Measurements from ENCODE around the gene ULK3. TPM values are rescaled to one million over a fixed set of nuclear protein-coding genes. Genes with fewer than 3 reads are reported as not detected.
"Not testable (repeated sequence)": the region's sequence is repeated elsewhere in the genome, so short reads cannot be mapped to it uniquely, and the experiment has no call there.

The ULK3 gene, protein sequence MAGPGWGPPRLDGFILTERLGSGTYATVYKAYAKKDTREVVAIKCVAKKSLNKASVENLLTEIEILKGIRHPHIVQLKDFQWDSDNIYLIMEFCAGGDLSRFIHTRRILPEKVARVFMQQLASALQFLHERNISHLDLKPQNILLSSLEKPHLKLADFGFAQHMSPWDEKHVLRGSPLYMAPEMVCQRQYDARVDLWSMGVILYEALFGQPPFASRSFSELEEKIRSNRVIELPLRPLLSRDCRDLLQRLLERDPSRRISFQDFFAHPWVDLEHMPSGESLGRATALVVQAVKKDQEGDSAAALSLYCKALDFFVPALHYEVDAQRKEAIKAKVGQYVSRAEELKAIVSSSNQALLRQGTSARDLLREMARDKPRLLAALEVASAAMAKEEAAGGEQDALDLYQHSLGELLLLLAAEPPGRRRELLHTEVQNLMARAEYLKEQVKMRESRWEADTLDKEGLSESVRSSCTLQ
- 10 to 100 TPM; 59.9 to 60.4 TPM for total RNA-seq

DNA sequence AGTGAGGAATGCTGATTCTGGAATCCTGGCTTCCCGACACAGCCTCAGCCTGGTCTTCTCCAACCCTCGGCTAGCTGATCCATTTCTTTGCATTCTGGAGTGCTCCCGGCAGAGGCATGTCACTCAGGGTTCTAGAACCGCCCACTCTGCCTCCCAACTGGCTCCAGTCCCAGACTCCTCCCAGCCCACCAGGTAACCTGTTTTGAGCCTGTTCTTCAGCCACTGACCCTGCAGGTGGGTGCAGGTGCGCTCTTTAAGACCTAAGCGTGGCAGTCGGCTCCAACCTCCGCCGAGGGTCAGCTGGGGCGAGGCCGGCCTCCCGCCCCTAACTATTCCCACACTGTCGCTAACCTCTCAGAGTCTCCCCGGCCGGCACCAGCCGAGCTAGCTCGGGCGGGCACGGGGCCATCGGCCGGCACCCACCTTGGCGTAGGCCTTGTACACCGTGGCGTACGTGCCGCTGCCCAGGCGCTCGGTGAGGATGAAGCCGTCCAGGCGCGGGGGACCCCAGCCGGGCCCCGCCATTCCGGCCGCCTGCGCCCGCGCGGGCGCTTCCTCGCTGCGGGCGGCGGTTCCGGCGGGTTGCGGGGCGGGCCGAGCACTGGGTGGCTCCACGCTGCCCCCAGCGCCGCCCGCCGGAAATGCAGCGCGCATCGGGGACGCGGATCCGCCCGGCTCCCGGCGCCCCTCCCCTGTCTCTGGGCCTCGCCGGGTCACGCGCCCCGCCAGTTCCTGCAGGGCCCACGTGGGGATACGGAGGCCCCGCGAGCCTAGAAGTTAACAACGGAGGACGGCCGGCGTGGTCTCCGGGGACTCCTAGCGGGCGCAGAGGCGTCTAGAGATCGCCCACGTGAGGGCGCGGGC lies at the start of gene ULK3:
Gene ULK3, minus strand, starts transcription at position 576 of the 864 bp plus-strand sequence. Its CDS starts 51 bp downstream, at position 525.
- Mint-ChIP-seq H3K4me1 (peaks cover 44% of the 10 kb centered on the region), H3K9me3 (no peaks in the 10 kb centered on the region), H3K27me3 (no peaks in the 10 kb centered on the region), H3K36me3 (peaks cover 13% of the 10 kb centered on the region), H3K27ac (peak within 1 kb of the TSS; percentile 99), H3K4me3 (peak within 1 kb of the TSS; percentile 92)
- POLR2A ChIA-PET: interaction anchor here (0.8 to 1.4 kb wide), 5 partner anchors 27 to 65 kb away, joined by 4 to 6 read pairs (median 4); partner anchors contain the start of gene CSK
- DNase-seq (peak; percentile 98), ATAC-seq (ENCODE audit: low read depth) (peak; percentile 83)

DNA sequence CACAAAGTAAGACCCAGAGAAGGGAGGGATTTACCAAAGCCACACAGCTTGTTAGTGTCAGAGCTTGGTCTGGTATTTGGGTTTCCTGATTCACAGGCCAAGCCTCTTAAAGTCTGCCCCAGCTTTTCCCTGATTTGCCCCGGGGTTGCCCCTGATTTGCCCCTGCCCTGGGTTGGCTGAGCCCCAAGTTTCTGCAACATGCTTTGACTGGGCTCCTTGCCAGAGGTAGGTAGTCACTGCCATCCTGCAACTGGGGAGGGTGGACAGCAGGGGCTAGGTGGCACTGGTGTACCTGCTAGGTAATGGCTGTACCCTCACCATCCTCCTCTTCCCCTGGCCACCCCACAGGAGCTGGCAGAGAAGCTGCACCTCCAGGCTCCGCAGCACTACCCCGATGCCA lies 49.4 kb upstream of the ULK3 start:
- peak overlapping the region; percentile 97 for H3K27ac Mint-ChIP-seq
- peaks cover 32% of the 10 kb centered on the region for H3K4me1 Mint-ChIP-seq
- ATAC-seq (ENCODE audit: low read depth): no peak
- no peak for DNase-seq
- H3K36me3 Mint-ChIP-seq: peaks cover 28% of the 10 kb centered on the region
- no peaks in the 10 kb centered on the region for H3K9me3 Mint-ChIP-seq
- H3K4me3 Mint-ChIP-seq: no peak overlapping the region
- H3K27me3 Mint-ChIP-seq: no peaks in the 10 kb centered on the region
- POLR2A ChIA-PET: interaction anchor here (1.3 to 4.2 kb wide), 2 partner anchors 14 to 22 kb away, joined by 3 to 23 read pairs; partner anchors contain the start of gene FAM219B

DNA sequence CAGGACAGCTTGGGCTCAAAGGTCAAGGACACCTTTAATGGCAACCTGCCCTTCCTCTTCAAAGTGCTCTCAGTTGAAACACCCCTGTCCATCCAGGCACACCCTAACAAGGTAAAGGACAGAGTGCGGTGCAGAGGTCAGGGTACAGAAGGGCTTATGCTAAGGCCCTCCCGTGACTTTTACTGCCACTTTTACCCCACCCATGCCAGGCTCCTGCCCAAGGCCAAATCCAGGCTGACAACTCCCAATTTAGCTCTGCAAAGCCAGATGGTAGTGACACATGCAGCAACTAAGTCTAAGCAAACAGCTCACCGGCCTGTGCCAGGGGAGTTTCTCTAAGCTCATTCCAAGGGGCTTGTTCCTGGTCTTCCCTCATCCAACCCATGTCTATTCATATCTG lies 48.5 kb upstream of the ULK3 start:
- peak overlapping the region; percentile 35 for H3K4me3 Mint-ChIP-seq
- DNase-seq: no peak
- peaks cover 23% of the 10 kb centered on the region for H3K36me3 Mint-ChIP-seq
- no peaks in the 10 kb centered on the region for H3K9me3 Mint-ChIP-seq
- no peak for ATAC-seq (ENCODE audit: low read depth)
- POLR2A ChIA-PET: interaction anchor here (1.3 to 4.2 kb wide), 2 partner anchors 15 to 21 kb away, joined by 3 to 23 read pairs; partner anchors contain the start of gene FAM219B
- H3K27ac Mint-ChIP-seq: no peak overlapping the region
- H3K27me3 Mint-ChIP-seq: no peaks in the 10 kb centered on the region
- H3K4me1 Mint-ChIP-seq: peaks cover 31% of the 10 kb centered on the region

DNA sequence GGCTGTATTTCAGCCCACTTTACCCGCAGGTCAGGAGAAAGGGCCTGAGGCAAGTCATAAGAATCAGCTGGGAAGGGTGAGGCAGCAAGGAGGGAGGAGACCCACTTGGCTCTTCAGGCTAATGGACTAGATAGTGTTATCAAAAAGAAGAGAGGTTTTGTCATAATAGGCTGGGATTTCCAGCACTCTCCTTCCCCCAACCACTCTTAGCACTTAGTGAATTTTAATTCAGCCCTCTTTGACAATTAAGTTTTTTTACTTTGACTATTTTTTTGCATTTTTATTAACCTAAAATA lies 47.7 kb upstream of the ULK3 start:
- H3K4me1 Mint-ChIP-seq: peaks cover 31% of the 10 kb centered on the region
- H3K27ac Mint-ChIP-seq: peak overlapping the region; percentile 80
- DNase-seq (no peak), ATAC-seq (ENCODE audit: low read depth) (no peak)
- H3K36me3 Mint-ChIP-seq: peaks cover 22% of the 10 kb centered on the region
- H3K4me3 Mint-ChIP-seq: peak overlapping the region; percentile 87
- no peaks in the 10 kb centered on the region for H3K27me3 Mint-ChIP-seq
- no peaks in the 10 kb centered on the region for H3K9me3 Mint-ChIP-seq
- POLR2A ChIA-PET: interaction anchor here (1.4 to 2.3 kb wide), 4 partner anchors 10 to 46 kb away, joined by 4 to 18 read pairs (median 9); partner anchors contain the start of genes FAM219B and SCAMP2

DNA sequence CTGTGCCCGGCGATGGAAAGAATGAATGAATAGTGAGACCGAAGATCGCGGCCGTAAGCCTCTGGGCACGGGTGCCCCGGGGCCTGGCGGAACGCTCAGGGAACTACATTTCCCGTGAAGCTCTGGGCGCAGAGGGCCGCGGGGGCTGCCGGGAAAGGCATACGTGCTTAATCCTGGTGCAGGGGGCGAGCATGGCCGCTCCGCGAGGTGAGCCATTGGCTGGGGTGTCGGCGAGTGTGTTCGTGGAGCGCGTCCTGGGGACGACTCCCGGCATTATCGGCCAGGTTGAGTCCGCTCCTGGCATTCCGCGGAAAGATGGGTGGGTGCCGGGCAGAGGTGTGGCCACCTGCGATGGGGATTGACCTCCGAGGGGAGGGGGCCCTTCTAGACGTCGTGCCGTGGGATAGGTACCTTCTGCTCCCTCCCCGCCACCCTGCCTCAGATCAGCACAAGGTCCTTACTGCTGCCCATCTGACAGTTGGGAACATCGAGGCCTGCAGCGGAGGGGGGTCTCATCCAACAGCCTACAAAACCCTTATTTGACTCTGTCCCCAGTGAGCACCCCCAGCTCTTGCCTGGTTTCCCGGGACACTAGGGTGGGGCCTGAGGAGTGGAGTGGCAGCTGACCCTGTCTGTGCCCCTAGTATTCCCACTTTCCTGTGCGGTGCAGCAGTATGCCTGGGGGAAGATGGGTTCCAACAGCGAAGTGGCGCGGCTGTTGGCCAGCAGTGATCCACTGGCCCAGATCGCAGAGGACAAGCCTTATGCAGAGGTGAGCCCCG lies 47.1 kb upstream of the ULK3 start, which contains the start of gene MPI:
Gene MPI, plus strand, starts transcription at position 160 of the 782 bp plus-strand sequence. Its CDS starts 32 bp downstream, at position 192.
- Mint-ChIP-seq H3K9me3 (no peaks in the 10 kb centered on the region), H3K4me1 (peaks cover 31% of the 10 kb centered on the region), H3K27me3 (no peaks in the 10 kb centered on the region), H3K27ac (peak within 1 kb of the TSS; percentile 80), H3K4me3 (peak within 1 kb of the TSS; percentile 87), H3K36me3 (peaks cover 21% of the 10 kb centered on the region)
- peak; percentile 85 for DNase-seq
- POLR2A ChIA-PET: interaction anchor here (0.6 to 2.3 kb wide), 9 partner anchors 9 to 290 kb away, joined by 3 to 18 read pairs (median 4); partner anchors contain the start of genes FAM219B and SCAMP2
- ATAC-seq (ENCODE audit: low read depth): peak; percentile 93

DNA sequence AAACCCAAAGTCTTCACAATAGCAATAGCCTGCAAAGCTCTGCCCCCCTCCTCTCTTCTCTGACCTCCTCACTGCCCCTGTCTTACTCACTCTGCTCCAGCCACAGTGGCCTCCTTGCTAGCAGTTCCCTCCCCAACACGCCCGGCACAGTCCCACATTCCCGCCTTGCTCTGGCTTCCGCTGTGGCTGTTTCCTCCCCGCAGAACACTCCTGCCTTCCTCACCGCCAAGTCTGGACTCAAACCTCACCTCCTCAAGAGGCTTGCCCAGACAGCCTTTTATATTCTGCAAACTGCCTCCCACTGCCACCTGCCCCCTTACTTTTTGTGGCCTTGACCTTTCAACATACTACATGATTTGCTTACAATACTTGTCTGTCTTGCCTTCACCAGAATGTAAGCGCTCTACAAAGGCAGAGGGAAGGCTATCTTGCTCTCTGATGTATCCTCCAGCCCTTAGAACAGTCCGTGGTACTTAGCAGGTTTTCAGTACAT lies 46.5 kb upstream of the ULK3 start:
- POLR2A ChIA-PET: interaction anchor here (0.6 to 2.3 kb wide), 9 partner anchors 8 to 291 kb away, joined by 3 to 18 read pairs (median 4); partner anchors contain the start of genes FAM219B and SCAMP2
- Mint-ChIP-seq H3K4me1 (peaks cover 33% of the 10 kb centered on the region), H3K36me3 (peaks cover 20% of the 10 kb centered on the region), H3K27ac (peak overlapping the region; percentile 80), H3K27me3 (no peaks in the 10 kb centered on the region), H3K4me3 (peak overlapping the region; percentile 87), H3K9me3 (no peaks in the 10 kb centered on the region)
- ATAC-seq (ENCODE audit: low read depth) (peak; percentile 7), DNase-seq (no peak)

DNA sequence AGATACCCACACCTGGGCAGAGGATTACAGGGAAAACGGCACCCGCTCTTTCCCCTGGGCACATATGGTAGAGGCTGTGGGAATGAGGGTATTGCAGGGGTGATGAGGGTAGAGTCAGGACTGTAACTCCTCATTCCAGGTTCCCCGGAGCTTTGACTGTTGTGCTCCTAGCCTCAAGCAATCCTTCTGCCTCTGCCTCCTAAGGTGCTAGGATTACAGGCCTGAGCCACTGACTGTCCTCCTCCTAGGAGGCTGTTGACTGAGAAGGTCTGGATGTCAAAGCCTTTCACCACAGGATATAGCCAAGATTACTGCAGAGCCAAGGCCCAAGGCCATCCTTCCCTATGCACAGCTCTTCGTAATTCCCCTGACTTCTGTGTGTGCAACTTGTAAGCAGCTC lies 45.8 kb upstream of the ULK3 start:
- Mint-ChIP-seq H3K4me3 (peak overlapping the region; percentile 87), H3K27ac (no peak overlapping the region), H3K36me3 (peaks cover 18% of the 10 kb centered on the region), H3K27me3 (no peaks in the 10 kb centered on the region), H3K4me1 (peaks cover 36% of the 10 kb centered on the region), H3K9me3 (no peaks in the 10 kb centered on the region)
- DNase-seq (no peak), ATAC-seq (ENCODE audit: low read depth) (no peak)
- POLR2A ChIA-PET: interaction anchor here (1.5 to 2.3 kb wide), 2 partner anchors 12 to 19 kb away, joined by 7 to 18 read pairs; no protein-coding TSS in a partner anchor

DNA sequence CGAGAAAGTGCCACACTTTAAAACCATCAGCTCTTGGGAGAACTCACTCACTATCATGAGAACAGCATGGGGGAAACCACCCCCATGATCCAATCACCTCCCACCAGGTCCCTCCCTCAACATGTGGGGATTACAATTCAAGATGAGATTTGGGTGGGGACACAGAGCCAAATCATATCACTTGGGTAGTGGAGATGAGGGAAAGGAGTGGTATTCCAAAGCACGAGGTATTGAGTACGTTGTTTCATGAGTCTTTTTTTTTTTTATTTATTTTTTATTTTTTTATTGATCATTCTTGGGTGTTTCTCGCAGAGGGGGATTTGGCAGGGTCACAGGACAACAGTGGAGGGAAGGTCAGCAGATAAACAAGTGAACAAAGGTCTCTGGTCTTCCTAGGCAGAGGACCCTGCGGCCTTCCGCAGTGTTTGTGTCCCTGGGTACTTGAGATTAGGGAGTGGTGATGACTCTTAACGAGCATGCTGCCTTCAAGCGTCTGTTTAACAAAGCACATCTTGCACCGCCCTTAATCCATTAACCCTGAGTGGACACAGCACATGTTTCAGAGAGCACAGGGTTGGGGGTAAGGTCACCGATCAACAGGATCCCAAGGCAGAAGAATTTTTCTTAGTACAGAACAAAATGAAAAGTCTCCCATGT lies 44.7 kb upstream of the ULK3 start:
- POLR2A ChIA-PET; H3K4me3 Mint-ChIP-seq; H3K9me3 Mint-ChIP-seq; H3K27me3 Mint-ChIP-seq; DNase-seq; H3K36me3 Mint-ChIP-seq; ATAC-seq (ENCODE audit: low read depth); H3K27ac Mint-ChIP-seq: not testable (repeated sequence)
- H3K4me1 Mint-ChIP-seq: peaks cover 28% of the 10 kb centered on the region

DNA sequence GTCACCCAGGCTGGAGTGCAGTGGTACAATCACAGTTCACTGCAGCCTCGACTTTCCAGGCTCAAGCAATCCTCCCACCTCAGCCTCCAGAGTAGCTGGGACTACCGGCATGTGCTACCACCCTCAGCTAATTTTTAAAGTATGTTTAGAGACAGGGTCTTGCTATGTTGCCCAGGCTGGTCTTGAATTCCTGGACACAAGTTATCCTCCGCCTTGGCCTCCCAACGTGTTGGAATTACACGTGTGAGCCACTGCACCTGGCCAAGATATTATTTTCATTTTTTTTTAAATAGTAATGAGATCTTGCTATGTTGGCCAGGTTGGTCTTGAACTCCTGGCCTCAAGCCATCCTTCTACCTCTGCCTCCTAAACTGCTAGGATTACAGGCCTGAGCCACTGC lies 42.5 kb upstream of the ULK3 start:
- peaks cover 4% of the 10 kb centered on the region for H3K9me3 Mint-ChIP-seq
- POLR2A ChIA-PET: no interaction called here
- H3K27me3 Mint-ChIP-seq: peaks cover 3% of the 10 kb centered on the region
- no peak for DNase-seq
- no peaks in the 10 kb centered on the region for H3K36me3 Mint-ChIP-seq
- H3K27ac Mint-ChIP-seq: no peak overlapping the region
- H3K4me1 Mint-ChIP-seq: peaks cover 20% of the 10 kb centered on the region
- ATAC-seq (ENCODE audit: low read depth): no peak
- H3K4me3 Mint-ChIP-seq: no peak overlapping the region

DNA sequence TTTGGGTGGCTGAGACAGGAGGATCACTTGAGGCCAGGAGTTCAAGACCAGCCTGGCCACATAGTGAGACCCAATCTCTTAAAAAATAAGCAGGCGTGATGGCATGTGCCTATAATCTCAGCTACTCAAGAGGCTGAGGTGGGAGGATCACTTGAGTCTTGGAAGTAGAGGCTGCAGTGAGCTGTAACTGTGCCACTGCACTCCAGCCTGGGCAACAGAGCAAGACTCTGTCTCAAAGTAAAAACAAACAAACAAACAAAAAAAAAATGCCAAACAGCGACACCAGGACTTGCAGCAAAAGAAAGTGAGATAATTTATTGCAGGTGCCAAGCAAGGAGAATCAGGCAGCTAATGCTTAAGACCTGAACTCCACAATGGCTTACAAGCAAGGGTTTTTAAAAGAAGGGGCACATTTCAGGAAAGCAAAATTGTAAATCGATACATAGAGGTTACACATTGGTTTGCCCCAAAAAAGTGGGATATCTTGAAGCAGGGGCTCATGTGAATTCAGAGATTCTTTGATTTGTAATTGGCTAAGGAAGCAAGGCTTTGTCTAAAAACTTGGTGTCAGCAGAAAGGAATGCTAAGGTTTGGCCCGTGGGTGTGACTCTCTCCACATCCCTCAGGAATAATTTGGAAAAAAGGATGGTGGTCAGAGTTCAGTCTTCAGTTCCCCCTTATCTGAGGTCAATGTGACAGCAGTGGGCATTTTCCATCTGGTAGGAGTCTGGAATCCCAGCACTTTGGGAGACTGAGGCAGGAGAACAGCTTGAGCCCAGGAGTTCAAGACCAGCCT lies 41.7 kb upstream of the ULK3 start:
- POLR2A ChIA-PET: interaction anchor here (1.1 to 2.0 kb wide), 3 partner anchors 9 to 17 kb away, joined by 3 to 8 read pairs (median 3); partner anchors contain the start of gene SCAMP2
- peaks cover 18% of the 10 kb centered on the region for H3K4me1 Mint-ChIP-seq
- no peak for DNase-seq
- H3K4me3 Mint-ChIP-seq: no peak overlapping the region
- H3K9me3 Mint-ChIP-seq: peaks cover 4% of the 10 kb centered on the region
- H3K27ac Mint-ChIP-seq: no peak overlapping the region
- peaks cover 3% of the 10 kb centered on the region for H3K27me3 Mint-ChIP-seq
- no peak for ATAC-seq (ENCODE audit: low read depth)
- H3K36me3 Mint-ChIP-seq: no peaks in the 10 kb centered on the region

DNA sequence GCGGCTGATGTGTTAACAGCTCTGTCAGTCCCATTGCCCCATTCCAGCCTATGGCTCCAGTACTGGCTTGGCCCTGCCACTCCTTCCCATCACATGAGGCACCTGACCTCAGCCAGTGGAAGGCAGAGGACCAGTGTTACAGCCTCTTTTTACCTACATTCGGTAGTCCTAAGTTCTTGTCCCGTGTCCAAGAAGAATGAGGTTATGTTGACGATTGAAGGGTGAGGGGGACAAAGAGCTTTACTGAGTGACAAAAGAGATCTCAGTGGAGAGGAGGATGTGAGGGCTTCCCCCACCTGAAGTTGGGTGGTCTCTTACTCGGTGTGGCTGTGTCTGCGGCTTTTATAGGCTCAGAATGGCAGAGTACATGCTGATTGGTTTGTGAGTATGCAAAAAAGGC lies 39.6 kb upstream of the ULK3 start:
- DNase-seq (no peak), ATAC-seq (ENCODE audit: low read depth) (no peak)
- Mint-ChIP-seq H3K27me3 (peaks cover 3% of the 10 kb centered on the region), H3K4me3 (no peak overlapping the region), H3K27ac (no peak overlapping the region), H3K36me3 (no peaks in the 10 kb centered on the region), H3K4me1 (peaks cover 9% of the 10 kb centered on the region), H3K9me3 (peaks cover 4% of the 10 kb centered on the region)
- POLR2A ChIA-PET: interaction anchor here (1.0 to 1.6 kb wide), 2 partner anchors 11 to 17 kb away, joined by 3 to 4 read pairs; no protein-coding TSS in a partner anchor

Measured in activated naive CD8-positive, alpha-beta T cell treated with anti-CD3 and anti-CD28 coated beads, Interleukin-2, amount 10 ng/mL, durations not matched to agents 7 days and 5 days (primary cell).